HepG2 (cell line): ENCODE data around the gene COL9A3. TPM values are rescaled to one million over a fixed set of nuclear protein-coding genes. Genes with fewer than 3 reads are reported as not detected.

Experiments
- CHD4 ChIP-seq: fragments of 200-600 bp; sonication (generic); IDR thresholded peaks from 2 replicates; pipeline ENCODE4 v1.7.0; 2017; ENCODE audit warnings: mild to moderate bottlenecking, low read length, borderline replicate concordance
- HMGA1 ChIP-seq: sonication (generic); formaldehyde crosslinking; conservative IDR thresholded peaks from 2 replicates; pipeline ENCODE4 v1.4.0; 2020; ENCODE audit warnings: missing genetic modification reagents
- RAD21 ChIP-seq: fragments of 450-650 bp; formaldehyde crosslinking; IDR thresholded peaks from 2 replicates; pipeline ENCODE4 v1.5.0; 2020; ENCODE audit warnings: mild to moderate bottlenecking
- SNAPC2 ChIP-seq: sonication (generic); formaldehyde crosslinking; IDR thresholded peaks from 2 replicates; pipeline ENCODE4 v1.8.1; 2022; ENCODE audit warnings: mild to moderate bottlenecking, missing genetic modification reagents
- ZBTB3 ChIP-seq: sonication (generic); formaldehyde crosslinking; IDR thresholded peaks from 2 replicates; pipeline ENCODE4 v1.4.0; 2020; ENCODE audit warnings: low read depth, mild to moderate bottlenecking, moderate library complexity, missing genetic modification reagents, borderline replicate concordance
- ZNF207 ChIP-seq: fragments of 450-650 bp; IDR thresholded peaks from 2 replicates; pipeline ENCODE4 v1.6.1; 2016; ENCODE audit warnings: antibody characterized with exemption, borderline replicate concordance
- ZNF354B ChIP-seq: sonication (generic); formaldehyde crosslinking; IDR thresholded peaks from 2 replicates; pipeline ENCODE4 v1.8.0; 2022; ENCODE audit warnings: mild to moderate bottlenecking, missing genetic modification reagents
- ZNF660 ChIP-seq: sonication (generic); formaldehyde crosslinking; IDR thresholded peaks from 2 replicates; pipeline ENCODE4 v1.5.1; 2020; ENCODE audit warnings: mild to moderate bottlenecking, low read depth, missing genetic modification reagents, borderline replicate concordance
- ZNF83 ChIP-seq: sonication (generic); formaldehyde crosslinking; IDR thresholded peaks from 2 replicates; pipeline ENCODE4 v1.4.0; 2020; ENCODE audit warnings: missing genetic modification reagents, mild to moderate bottlenecking, borderline replicate concordance
- polyA plus RNA-seq, 8 experiments: library from polyadenylated mRNA; depleted of rRNA in 3 of 8; stranded (reverse) in 7 of 8; unstranded in 1 of 8; fragments of >200 nt; fragmentation: Illumina TruSeq in 4 of 8; extraction: Trizol in 4 of 8; gene quantifications; 2 replicates each; pipeline versions ENCODE4 v1.2.1 to v1.2.3, GENCODE V29; 2011 to 2016; ENCODE audit warnings: low read depth in 4 of 8, missing spikeins in 1 of 8, mixed read lengths in 1 of 8; ENCODE audit not compliant: insufficient read depth in 1 of 8
- total RNA-seq, 5 experiments: library from RNA; depleted of rRNA; stranded (reverse); fragments of >200 nt; fragmentation: Illumina TruSeq; extraction: Trizol; gene quantifications; 2 replicates each; pipeline ENCODE4 v1.2.3, GENCODE V29; 2016; ENCODE audit warnings: low read depth in 1 of 5
- TF ChIP-seq, protein P1 (sequence below): sonication (generic); formaldehyde crosslinking; IDR thresholded peaks from 2 replicates; pipeline ENCODE4 v1.4.0; 2020; ENCODE audit warnings: mild to moderate bottlenecking, low read depth, missing genetic modification reagents
- TF ChIP-seq, protein P2 (sequence below): sonication (generic); formaldehyde crosslinking; IDR thresholded peaks from 2 replicates; pipeline ENCODE4 v1.8.1; 2023; ENCODE audit warnings: mild to moderate bottlenecking, moderate library complexity, missing genetic modification reagents
- TF ChIP-seq, protein P3 (sequence below): sonication (generic); formaldehyde crosslinking; IDR thresholded peaks from 2 replicates; pipeline ENCODE4 v1.9.0; 2021; ENCODE audit warnings: mild to moderate bottlenecking, missing genetic modification reagents
- TF ChIP-seq, protein P4 (sequence below): sonication (generic); formaldehyde crosslinking; IDR thresholded peaks from 2 replicates; pipeline ENCODE4 v1.4.0; 2020; ENCODE audit warnings: missing genetic modification reagents
- TF ChIP-seq, protein P5 (sequence below): IDR thresholded peaks from 2 replicates; pipeline ENCODE4 v1.6.1; 2016; ENCODE audit warnings: missing compliant biosample characterization, missing genetic modification reagents, borderline replicate concordance

Gene COL9A3
- total and polyA plus RNA-seq, 2 of the 13 experiments (the other 11 are each of a cell fraction or from before 2014, with no cell fraction given) = 155 to 204 TPM

DNA sequence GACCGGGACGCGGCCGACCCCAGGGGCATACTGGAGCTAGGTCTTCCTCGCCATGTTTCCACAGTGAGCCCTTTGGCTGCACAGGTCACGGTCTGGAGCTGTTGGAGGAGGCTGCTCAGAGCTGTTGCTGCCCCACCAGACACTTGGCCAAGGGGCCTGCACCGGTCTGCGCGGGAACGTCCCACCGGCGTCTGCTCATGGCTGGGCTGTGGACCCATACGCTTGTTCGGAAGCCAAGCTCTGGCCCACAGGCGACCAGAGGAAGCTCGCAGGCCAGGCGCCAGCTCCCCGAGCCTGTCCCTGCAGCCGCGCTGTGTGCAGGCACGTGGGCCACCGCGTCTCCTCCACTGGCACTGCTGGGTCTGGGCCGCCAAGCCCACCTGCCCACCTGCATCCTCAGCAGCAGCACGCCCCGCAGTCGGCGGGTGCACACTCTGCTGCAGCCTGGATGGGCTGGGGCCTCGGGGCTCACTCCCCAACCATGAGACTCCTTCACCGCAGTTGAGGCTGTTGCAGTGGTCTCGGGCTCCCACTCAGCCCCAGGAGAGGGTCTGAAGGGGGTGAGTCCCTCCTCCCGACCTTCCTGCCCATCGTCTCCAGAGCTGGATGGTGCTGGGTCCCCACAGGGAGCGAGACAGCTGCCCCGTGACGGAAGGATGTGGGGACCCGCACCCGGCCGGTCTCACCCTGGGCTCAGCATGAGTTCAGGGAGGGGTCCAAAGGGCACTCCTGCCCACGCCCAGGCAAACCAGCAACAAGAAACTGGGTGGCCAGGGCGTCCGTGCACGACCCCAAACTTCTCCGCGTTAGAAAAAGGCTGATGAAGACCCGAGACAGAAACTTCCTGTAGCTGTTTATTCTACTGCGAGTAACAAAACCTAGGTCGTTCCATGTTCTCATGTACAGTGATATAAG is 60.3 kb downstream of the COL9A3 start (continued):
- TF ChIP-seq ZBTB3 (CRISPR knock-in tag) (no peak), ZNF207 (no peak), ZNF354B (CRISPR knock-in tag) (no peak), HMGA1 (no peak), ZNF660 (CRISPR knock-in tag) (no peak), ZNF83 (CRISPR knock-in tag) (peak; percentile 16; the same call in 1 of the 2 replicates), SNAPC2 (CRISPR knock-in tag) (no peak), RAD21 (CRISPR knock-in tag) (no peak), CHD4 (no peak)
- TF ChIP-seq, protein P1, sequence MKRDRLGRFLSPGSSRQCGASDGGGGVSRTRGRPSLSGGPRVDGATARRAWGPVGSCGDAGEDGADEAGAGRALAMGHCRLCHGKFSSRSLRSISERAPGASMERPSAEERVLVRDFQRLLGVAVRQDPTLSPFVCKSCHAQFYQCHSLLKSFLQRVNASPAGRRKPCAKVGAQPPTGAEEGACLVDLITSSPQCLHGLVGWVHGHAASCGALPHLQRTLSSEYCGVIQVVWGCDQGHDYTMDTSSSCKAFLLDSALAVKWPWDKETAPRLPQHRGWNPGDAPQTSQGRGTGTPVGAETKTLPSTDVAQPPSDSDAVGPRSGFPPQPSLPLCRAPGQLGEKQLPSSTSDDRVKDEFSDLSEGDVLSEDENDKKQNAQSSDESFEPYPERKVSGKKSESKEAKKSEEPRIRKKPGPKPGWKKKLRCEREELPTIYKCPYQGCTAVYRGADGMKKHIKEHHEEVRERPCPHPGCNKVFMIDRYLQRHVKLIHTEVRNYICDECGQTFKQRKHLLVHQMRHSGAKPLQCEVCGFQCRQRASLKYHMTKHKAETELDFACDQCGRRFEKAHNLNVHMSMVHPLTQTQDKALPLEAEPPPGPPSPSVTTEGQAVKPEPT = no peak
- TF ChIP-seq, protein P2, sequence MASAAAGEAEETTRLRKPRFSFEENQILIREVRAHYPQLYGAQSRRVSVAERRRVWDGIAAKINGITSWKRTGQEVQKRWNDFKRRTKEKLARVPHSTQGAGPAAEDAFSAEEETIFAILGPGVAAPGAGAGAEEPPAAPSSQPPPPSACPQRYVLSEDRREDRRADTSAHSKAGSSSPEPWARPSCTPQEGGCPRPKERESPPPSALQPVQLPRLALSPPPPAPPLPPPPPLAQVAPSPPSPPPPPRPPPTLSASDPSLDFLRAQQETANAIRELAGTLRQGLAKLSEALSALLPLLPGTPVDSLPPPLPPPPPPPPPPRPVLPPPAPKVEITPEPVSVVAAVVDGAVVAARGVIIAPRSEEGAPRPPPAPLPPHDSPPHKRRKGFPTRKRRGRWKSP (CRISPR knock-in tag) = no peak
- TF ChIP-seq, protein P3, sequence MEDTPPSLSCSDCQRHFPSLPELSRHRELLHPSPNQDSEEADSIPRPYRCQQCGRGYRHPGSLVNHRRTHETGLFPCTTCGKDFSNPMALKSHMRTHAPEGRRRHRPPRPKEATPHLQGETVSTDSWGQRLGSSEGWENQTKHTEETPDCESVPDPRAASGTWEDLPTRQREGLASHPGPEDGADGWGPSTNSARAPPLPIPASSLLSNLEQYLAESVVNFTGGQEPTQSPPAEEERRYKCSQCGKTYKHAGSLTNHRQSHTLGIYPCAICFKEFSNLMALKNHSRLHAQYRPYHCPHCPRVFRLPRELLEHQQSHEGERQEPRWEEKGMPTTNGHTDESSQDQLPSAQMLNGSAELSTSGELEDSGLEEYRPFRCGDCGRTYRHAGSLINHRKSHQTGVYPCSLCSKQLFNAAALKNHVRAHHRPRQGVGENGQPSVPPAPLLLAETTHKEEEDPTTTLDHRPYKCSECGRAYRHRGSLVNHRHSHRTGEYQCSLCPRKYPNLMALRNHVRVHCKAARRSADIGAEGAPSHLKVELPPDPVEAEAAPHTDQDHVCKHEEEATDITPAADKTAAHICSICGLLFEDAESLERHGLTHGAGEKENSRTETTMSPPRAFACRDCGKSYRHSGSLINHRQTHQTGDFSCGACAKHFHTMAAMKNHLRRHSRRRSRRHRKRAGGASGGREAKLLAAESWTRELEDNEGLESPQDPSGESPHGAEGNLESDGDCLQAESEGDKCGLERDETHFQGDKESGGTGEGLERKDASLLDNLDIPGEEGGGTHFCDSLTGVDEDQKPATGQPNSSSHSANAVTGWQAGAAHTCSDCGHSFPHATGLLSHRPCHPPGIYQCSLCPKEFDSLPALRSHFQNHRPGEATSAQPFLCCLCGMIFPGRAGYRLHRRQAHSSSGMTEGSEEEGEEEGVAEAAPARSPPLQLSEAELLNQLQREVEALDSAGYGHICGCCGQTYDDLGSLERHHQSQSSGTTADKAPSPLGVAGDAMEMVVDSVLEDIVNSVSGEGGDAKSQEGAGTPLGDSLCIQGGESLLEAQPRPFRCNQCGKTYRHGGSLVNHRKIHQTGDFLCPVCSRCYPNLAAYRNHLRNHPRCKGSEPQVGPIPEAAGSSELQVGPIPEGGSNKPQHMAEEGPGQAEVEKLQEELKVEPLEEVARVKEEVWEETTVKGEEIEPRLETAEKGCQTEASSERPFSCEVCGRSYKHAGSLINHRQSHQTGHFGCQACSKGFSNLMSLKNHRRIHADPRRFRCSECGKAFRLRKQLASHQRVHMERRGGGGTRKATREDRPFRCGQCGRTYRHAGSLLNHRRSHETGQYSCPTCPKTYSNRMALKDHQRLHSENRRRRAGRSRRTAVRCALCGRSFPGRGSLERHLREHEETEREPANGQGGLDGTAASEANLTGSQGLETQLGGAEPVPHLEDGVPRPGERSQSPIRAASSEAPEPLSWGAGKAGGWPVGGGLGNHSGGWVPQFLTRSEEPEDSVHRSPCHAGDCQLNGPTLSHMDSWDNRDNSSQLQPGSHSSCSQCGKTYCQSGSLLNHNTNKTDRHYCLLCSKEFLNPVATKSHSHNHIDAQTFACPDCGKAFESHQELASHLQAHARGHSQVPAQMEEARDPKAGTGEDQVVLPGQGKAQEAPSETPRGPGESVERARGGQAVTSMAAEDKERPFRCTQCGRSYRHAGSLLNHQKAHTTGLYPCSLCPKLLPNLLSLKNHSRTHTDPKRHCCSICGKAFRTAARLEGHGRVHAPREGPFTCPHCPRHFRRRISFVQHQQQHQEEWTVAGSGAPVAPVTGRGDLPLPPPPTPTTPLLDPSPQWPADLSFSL = no peak
- TF ChIP-seq, protein P4, sequence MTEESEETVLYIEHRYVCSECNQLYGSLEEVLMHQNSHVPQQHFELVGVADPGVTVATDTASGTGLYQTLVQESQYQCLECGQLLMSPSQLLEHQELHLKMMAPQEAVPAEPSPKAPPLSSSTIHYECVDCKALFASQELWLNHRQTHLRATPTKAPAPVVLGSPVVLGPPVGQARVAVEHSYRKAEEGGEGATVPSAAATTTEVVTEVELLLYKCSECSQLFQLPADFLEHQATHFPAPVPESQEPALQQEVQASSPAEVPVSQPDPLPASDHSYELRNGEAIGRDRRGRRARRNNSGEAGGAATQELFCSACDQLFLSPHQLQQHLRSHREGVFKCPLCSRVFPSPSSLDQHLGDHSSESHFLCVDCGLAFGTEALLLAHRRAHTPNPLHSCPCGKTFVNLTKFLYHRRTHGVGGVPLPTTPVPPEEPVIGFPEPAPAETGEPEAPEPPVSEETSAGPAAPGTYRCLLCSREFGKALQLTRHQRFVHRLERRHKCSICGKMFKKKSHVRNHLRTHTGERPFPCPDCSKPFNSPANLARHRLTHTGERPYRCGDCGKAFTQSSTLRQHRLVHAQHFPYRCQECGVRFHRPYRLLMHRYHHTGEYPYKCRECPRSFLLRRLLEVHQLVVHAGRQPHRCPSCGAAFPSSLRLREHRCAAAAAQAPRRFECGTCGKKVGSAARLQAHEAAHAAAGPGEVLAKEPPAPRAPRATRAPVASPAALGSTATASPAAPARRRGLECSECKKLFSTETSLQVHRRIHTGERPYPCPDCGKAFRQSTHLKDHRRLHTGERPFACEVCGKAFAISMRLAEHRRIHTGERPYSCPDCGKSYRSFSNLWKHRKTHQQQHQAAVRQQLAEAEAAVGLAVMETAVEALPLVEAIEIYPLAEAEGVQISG (CRISPR knock-in tag) = no peak; the same call in 1 of the 2 replicates
- TF ChIP-seq, protein P5, sequence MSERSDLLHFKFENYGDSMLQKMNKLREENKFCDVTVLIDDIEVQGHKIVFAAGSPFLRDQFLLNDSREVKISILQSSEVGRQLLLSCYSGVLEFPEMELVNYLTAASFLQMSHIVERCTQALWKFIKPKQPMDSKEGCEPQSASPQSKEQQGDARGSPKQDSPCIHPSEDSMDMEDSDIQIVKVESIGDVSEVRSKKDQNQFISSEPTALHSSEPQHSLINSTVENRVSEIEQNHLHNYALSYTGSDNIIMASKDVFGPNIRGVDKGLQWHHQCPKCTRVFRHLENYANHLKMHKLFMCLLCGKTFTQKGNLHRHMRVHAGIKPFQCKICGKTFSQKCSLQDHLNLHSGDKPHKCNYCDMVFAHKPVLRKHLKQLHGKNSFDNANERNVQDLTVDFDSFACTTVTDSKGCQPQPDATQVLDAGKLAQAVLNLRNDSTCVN = no peak
